GM12875 (cell line): Measurements from ENCODE around the gene ZNF664.

Experiments used
- H3K4me3 ChIP-seq: one replicate; pipeline ENCODE4 v1.5.1; 2011; ENCODE audit warnings: low read depth, low read length, control low read depth
- CTCF ChIP-seq: IDR thresholded peaks from 2 replicates; pipeline ENCODE4 v1.5.1; 2011; ENCODE audit warnings: low read depth, mild to moderate bottlenecking, control low read depth, inconsistent platforms, low read length, moderate library complexity, borderline replicate concordance; ENCODE audit not compliant: insufficient read depth

The ZNF664 gene

DNA sequence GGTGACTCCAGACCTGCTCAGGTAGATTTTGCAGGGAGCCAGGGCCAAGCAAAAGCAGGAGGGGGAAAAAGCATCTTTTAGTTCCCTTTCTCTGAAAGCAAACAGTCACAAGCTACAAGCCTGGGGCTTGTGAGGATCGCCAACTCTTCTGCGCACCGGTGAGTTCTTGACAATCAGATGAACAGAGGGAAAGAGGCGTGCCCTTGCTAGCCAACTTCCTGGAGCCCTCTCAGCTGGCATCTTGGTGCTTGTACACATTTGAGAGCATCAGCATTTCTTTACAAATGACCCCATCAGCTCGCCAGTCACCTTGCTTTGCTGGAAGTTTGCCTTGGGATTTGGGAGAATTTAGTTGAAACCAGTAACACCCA, 55.5 kb downstream of the ZNF664 start:
- H3K4me3 ChIP-seq = no peak overlapping the region
- no peak for TF ChIP-seq CTCF

- TF ChIP-seq CTCF = no peak
- no peak overlapping the region for H3K4me3 ChIP-seq
Observed at GRCh38 chr12:124030008-124030407, 57.0 kb downstream of the ZNF664 start.

- H3K4me3 ChIP-seq = no peak overlapping the region
- no peak for TF ChIP-seq CTCF
Observed at GRCh38 chr12:124030510-124030909, 57.5 kb downstream of the ZNF664 start.

DNA sequence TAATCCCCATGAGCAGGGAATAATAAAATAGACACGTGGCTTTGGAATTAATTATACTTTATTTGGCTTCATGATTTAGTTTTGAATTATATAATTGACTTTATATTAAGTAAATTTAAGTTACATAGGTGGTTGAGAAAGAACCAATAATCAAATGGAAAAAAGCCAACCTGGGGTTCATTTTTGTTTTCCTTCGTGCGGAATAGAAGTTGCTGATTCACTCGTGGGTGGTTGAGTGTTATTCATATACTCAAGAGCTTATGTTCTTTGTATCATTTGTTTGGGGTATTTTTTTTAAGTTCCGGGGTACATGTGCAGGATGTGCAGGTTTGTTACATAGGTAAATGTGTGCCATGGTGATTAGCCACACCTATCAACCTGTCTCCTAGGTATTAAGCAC, 58.0 kb downstream of the ZNF664 start:
- H3K4me3 ChIP-seq = no peak overlapping the region
- TF ChIP-seq CTCF = no peak

- H3K4me3 ChIP-seq = no peak overlapping the region
- TF ChIP-seq CTCF = peak; percentile 79
Observed at GRCh38 chr12:124032265-124032886, 59.4 kb downstream of the ZNF664 start.

DNA sequence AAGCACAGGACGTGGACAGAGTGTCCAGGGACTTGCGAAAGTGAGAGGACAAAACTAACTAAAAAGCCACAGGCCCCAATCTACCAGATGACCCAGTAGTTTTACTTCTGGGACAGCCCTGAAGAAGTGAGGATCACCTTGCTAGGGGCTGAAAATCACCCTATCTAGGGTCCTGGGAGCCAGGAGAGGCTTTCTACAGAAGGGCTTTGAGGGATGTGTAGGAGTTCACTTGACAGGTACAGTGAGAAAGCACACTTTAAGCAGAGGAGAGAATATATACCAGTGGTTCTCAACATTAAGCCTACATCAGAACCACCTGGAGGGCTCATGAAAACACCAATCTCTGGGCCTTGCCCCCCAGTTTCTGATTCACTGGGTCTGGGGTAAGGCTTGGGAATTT, 60.8 kb downstream of the ZNF664 start:
- no peak overlapping the region for H3K4me3 ChIP-seq
- TF ChIP-seq CTCF = no peak

GRCh38 chr12:124034297-124034696, 61.3 kb downstream of the ZNF664 start:
- no peak overlapping the region for H3K4me3 ChIP-seq
- no peak for TF ChIP-seq CTCF
